Memory B cell (primary cell): ENCODE data around the gene NEMP2.
"Not testable (repeated sequence)": the region's sequence is repeated elsewhere in the genome, so short reads cannot be mapped to it uniquely, and the experiment has no call there.

Source experiments
- ATAC-seq: fragments of 150-1000 bp; cut with Tn5 transposase; 2 replicates; pipeline ENCODE4 v1.10.0; 2021; ENCODE audit warnings: low read depth, mild to moderate bottlenecking, moderate library complexity
- DNase-seq, 2 donors: peaks; one replicate each; pipeline ENCODE4 v3.0.0; 2022; ENCODE audit warnings: low spot score in 2 of 2
- H3K27ac Mint-ChIP-seq: one replicate; pipeline ENCODE4 v1.8.0; 2022; ENCODE audit warnings: mild to moderate bottlenecking, moderate library complexity, mixed read lengths
- H3K27me3 Mint-ChIP-seq: one replicate; pipeline ENCODE4 v1.8.0; 2022; ENCODE audit warnings: mixed read lengths
- H3K36me3 Mint-ChIP-seq: one replicate; pipeline ENCODE4 v1.8.0; 2022; ENCODE audit warnings: mild to moderate bottlenecking, mixed read lengths
- H3K4me1 Mint-ChIP-seq: one replicate; pipeline ENCODE4 v1.8.0; 2022; ENCODE audit warnings: mixed read lengths
- H3K4me3 Mint-ChIP-seq: one replicate; pipeline ENCODE4 v1.8.0; 2022; ENCODE audit warnings: mild to moderate bottlenecking, moderate library complexity, mixed read lengths
- H3K9me3 Mint-ChIP-seq: one replicate; pipeline ENCODE4 v1.8.0; 2022; ENCODE audit warnings: mixed read lengths

Gene NEMP2

DNA sequence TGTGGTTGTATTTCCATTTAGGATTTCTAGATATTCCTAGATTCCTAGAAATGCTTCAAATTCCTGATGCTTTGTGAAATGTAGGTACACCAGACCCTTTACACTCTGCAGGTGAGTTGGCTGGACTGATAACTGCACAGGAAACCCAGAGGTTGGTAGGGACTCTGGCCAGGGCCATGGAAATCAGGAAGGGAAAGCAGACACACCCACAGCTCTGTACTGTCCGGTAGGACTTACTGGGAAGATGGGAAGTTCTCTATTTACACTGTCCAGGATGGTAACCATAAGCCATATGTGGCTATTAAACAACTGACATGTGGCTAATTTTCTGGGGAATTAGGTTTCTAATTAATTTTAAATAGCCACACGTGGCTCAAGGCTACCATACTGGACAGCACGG is 31.4 kb downstream of the NEMP2 start:
- Mint-ChIP-seq H3K27me3 (no peaks in the 10 kb centered on the region), H3K9me3 (no peaks in the 10 kb centered on the region), H3K4me3 (no peak overlapping the region), H3K4me1 (peaks cover 12% of the 10 kb centered on the region), H3K36me3 (peaks cover 32% of the 10 kb centered on the region), H3K27ac (peak overlapping the region; percentile 80)
- ATAC-seq (no peak), DNase-seq (no peak)

DNA sequence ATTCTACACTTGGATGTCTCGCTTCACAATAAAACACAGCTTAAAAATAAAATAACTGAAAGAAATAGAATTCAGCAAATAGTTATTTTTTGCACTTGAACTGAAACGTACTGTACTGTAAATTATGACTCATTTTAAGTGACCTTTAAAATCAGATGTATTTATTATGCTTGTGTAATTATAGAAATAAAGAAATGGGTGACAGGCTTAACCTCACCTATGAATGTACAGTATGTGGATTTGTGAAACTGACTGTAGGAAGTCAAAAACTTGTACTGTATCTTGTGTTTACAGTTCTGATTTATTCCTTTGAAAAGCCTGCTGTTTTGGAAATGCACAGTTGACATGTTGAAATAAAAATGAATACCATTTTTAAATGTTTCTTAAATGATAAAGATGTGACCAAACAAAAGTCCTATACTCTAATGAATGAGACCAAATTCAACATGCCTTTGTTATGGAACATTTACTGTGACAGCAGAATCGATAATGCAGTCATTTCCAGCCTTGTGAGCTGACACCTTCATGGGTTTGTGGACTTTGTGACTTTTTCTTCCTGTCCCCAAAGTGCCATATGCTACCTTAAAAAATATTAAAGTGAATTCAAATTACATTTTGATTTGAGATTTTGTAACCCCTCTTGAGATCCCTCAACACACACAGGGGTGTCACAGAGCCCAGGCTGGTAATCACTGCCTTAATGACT is 32.7 kb downstream of the NEMP2 start:
- Mint-ChIP-seq H3K27ac (peak overlapping the region; percentile 71), H3K27me3 (no peaks in the 10 kb centered on the region), H3K9me3 (no peaks in the 10 kb centered on the region), H3K4me3 (no peak overlapping the region), H3K36me3 (peaks cover 32% of the 10 kb centered on the region), H3K4me1 (peaks cover 9% of the 10 kb centered on the region)
- DNase-seq, result no peak
- no peak for ATAC-seq

DNA sequence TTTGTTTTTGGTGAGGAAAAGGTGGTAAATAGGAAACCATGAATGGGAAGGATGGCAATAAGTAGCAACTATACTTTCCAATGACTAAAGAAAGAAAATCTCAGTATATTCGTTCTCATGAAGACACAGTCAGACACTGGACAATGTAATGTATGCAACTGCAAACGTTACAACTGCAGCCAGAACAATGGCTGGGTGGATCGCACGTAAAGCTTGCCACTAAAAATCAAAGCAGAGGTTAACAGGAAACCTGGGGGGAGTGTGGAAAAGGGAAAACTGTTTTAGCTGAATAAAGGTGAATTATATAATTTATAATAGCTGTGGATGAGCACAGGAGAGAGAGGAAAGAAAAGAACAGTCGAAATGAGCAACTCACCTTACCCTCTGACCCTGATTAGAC is 33.3 kb downstream of the NEMP2 start:
- Mint-ChIP-seq H3K36me3 (peaks cover 33% of the 10 kb centered on the region), H3K9me3 (no peaks in the 10 kb centered on the region), H3K4me3 (no peak overlapping the region), H3K4me1 (peaks cover 6% of the 10 kb centered on the region), H3K27me3 (no peaks in the 10 kb centered on the region), H3K27ac (peak overlapping the region; percentile 8)
- ATAC-seq (no peak), DNase-seq (no peak)

- DNase-seq (no peak), ATAC-seq (no peak)
- H3K27me3 Mint-ChIP-seq, result no peaks in the 10 kb centered on the region
- no peak overlapping the region for H3K27ac Mint-ChIP-seq
- H3K4me3 Mint-ChIP-seq, result no peak overlapping the region
- H3K4me1 Mint-ChIP-seq, result peaks cover 2% of the 10 kb centered on the region
- H3K36me3 Mint-ChIP-seq, result peaks cover 36% of the 10 kb centered on the region
- H3K9me3 Mint-ChIP-seq, result no peaks in the 10 kb centered on the region
These were observed 34.4 kb downstream of the NEMP2 start for GRCh38 chr2:190500054-190500502.

- no peak for DNase-seq
- H3K27me3 Mint-ChIP-seq, result no peaks in the 10 kb centered on the region
- no peak overlapping the region for H3K27ac Mint-ChIP-seq
- peaks cover 3% of the 10 kb centered on the region for H3K4me1 Mint-ChIP-seq
- peaks cover 41% of the 10 kb centered on the region for H3K36me3 Mint-ChIP-seq
- H3K4me3 Mint-ChIP-seq, result no peak overlapping the region
- no peak for ATAC-seq
- no peaks in the 10 kb centered on the region for H3K9me3 Mint-ChIP-seq
These were observed 35.2 kb downstream of the NEMP2 start for GRCh38 chr2:190499273-190499672.

- H3K27me3 Mint-ChIP-seq, result no peaks in the 10 kb centered on the region
- no peak overlapping the region for H3K4me3 Mint-ChIP-seq
- ATAC-seq, result no peak
- H3K9me3 Mint-ChIP-seq, result no peaks in the 10 kb centered on the region
- H3K4me1 Mint-ChIP-seq, result peaks cover 8% of the 10 kb centered on the region
- no peak overlapping the region for H3K27ac Mint-ChIP-seq
- peaks cover 44% of the 10 kb centered on the region for H3K36me3 Mint-ChIP-seq
- no peak for DNase-seq
These were observed 37.1 kb downstream of the NEMP2 start for GRCh38 chr2:190497428-190497827.

- Mint-ChIP-seq H3K36me3 (peaks cover 44% of the 10 kb centered on the region), H3K27ac (peak overlapping the region; percentile 79)
- not testable (repeated sequence) for DNase-seq, H3K4me3 Mint-ChIP-seq, H3K4me1 Mint-ChIP-seq, ATAC-seq, H3K27me3 Mint-ChIP-seq, H3K9me3 Mint-ChIP-seq
These were observed 39.8 kb downstream of the NEMP2 start for GRCh38 chr2:190494600-190495227.

- Mint-ChIP-seq H3K36me3 (peaks cover 49% of the 10 kb centered on the region), H3K4me1 (peaks cover 8% of the 10 kb centered on the region), H3K27ac (peak overlapping the region; percentile 41), H3K27me3 (no peaks in the 10 kb centered on the region), H3K4me3 (no peak overlapping the region), H3K9me3 (peaks cover 4% of the 10 kb centered on the region)
- DNase-seq, result no peak
- no peak for ATAC-seq
These were observed 41.4 kb downstream of the NEMP2 start for GRCh38 chr2:190493095-190493494.

- no peaks in the 10 kb centered on the region for H3K27me3 Mint-ChIP-seq
- ATAC-seq (no peak), DNase-seq (no peak)
- H3K4me3 Mint-ChIP-seq, result no peak overlapping the region
- peaks cover 47% of the 10 kb centered on the region for H3K36me3 Mint-ChIP-seq
- H3K27ac Mint-ChIP-seq, result no peak overlapping the region
- H3K9me3 Mint-ChIP-seq, result peaks cover 4% of the 10 kb centered on the region
- peaks cover 8% of the 10 kb centered on the region for H3K4me1 Mint-ChIP-seq
These were observed 44.0 kb downstream of the NEMP2 start for GRCh38 chr2:190490502-190490901.

- DNase-seq (no peak), ATAC-seq (no peak)
- Mint-ChIP-seq H3K27ac (no peak overlapping the region), H3K4me1 (peaks cover 6% of the 10 kb centered on the region), H3K36me3 (peaks cover 39% of the 10 kb centered on the region), H3K4me3 (no peak overlapping the region), H3K27me3 (no peaks in the 10 kb centered on the region), H3K9me3 (peaks cover 4% of the 10 kb centered on the region)
These were observed 45.0 kb downstream of the NEMP2 start for GRCh38 chr2:190489475-190489874.

- H3K4me3 Mint-ChIP-seq, result no peak overlapping the region
- peaks cover 4% of the 10 kb centered on the region for H3K9me3 Mint-ChIP-seq
These were observed 45.8 kb downstream of the NEMP2 start for GRCh38 chr2:190488516-190489233.

DNA sequence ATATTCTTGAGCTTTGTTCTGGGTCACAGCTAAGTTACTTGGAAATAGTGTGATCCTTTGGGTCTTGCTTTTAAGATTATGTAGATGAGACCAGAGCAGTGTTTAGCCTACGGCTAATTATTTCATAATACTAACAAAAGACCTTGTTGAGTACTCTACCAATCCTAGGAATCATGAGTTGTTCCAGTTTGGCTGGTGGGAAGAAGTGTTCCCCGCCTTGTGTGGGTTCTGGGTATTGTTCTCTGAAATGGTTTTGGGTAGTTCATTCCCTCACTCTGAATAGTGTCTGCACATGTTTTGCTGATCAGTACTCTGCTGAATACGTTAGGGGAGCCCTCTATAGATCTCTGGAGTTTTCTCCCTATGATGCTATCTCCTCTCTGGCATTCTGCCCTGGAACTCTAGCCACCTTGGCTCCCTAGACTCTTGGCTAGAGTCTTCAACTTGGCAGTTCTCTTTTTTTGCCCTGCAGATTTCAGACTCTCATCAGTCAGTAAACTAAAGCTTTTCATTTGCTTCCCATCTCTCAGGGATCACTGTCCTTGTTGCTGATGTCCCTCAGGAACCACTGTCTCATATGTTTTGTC is 48.4 kb downstream of the NEMP2 start:
- Mint-ChIP-seq H3K9me3 (no peaks in the 10 kb centered on the region), H3K27ac (no peak overlapping the region), H3K36me3 (peaks cover 20% of the 10 kb centered on the region), H3K27me3 (no peaks in the 10 kb centered on the region), H3K4me3 (no peak overlapping the region), H3K4me1 (peaks cover 2% of the 10 kb centered on the region)
- DNase-seq, result no peak
- no peak for ATAC-seq

More at GRCh38 chr2:190488516-190489233, 45.8 kb downstream of the NEMP2 start:
- ATAC-seq (no peak), DNase-seq (no peak)
- Mint-ChIP-seq H3K4me1 (peaks cover 4% of the 10 kb centered on the region), H3K36me3 (peaks cover 34% of the 10 kb centered on the region), H3K27me3 (no peaks in the 10 kb centered on the region), H3K27ac (peak overlapping the region; percentile 13)

DNA sequence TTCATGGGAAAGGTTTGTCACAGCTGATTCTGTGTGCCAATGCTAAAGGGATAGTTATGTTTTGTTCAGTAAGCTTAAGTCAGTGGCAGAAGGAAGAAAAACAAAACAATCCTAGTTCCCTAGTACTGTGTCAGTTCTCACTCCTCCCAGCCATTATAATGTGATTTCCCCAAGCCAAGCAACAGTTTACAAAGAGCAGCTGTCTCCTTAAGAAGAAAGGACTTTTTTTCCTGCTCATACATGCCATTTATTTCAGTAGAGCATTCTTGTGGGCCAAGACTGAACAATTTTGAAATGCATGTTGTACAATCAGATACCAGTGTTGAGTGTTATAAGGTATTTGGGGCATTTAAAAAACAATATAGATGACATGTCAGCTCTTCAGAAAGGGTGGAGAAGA is 52.1 kb downstream of the NEMP2 start:
- Mint-ChIP-seq H3K27me3 (no peaks in the 10 kb centered on the region), H3K4me1 (peaks cover 5% of the 10 kb centered on the region), H3K4me3 (no peak overlapping the region), H3K27ac (no peak overlapping the region), H3K9me3 (no peaks in the 10 kb centered on the region), H3K36me3 (peaks cover 8% of the 10 kb centered on the region)
- DNase-seq (no peak), ATAC-seq (no peak)

DNA sequence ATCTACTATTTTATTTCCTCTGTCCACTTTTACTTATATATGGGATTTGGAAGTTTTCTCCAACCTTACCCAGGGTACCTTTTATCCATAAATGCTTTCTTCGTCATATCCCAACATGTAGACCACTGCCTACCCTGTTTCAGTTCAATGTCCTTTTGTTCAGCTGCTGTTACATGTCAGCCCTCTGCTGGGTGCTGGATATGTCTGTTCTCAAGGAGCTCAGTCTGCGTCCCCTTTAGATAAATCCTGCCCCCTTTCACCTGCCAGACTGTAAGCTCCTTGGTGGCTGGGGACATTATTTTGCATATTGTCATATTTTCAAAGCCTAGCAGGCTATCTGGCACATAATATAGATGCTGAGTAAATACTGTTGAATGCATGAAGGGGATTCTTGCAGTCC is 53.2 kb downstream of the NEMP2 start:
- Mint-ChIP-seq H3K4me3 (no peak overlapping the region), H3K4me1 (peaks cover 5% of the 10 kb centered on the region), H3K27me3 (no peaks in the 10 kb centered on the region), H3K36me3 (peaks cover 7% of the 10 kb centered on the region), H3K9me3 (no peaks in the 10 kb centered on the region), H3K27ac (no peak overlapping the region)
- ATAC-seq, result no peak
- no peak for DNase-seq
